HepG2 (cell line): ENCODE data around the gene HTR2A. TPM values are rescaled to one million over a fixed set of nuclear protein-coding genes. Genes with fewer than 3 reads are reported as not detected.

Experiments used
- ATAC-seq: fragments of 200-7000 bp; cut with Tn5 transposase; 3 replicates; pipeline ENCODE4 v1.9.1; 2020; ENCODE audit warnings: mild to moderate bottlenecking, moderate library complexity
- BruUV-seq: library from RNA; stranded (reverse); fragments of 400-500 nt; replicated peaks from 2 replicates; lab custom pipeline; 2021; lab: Mats Ljungman, UMichigan
- CTCF ChIA-PET: fragments of 300-600 bp; formaldehyde crosslinking; extraction: SDS; loops from one replicate; lab custom pipeline; 2021; ENCODE audit warnings: low total read pairs, inconsistent platforms, low intra/inter-chr PET ratio; lab: Yijun Ruan, JAX
- POLR2A ChIA-PET: fragments of 350-600 bp; sonication (Branson Sonifier 250); formaldehyde crosslinking; loops from one replicate; lab custom pipeline; 2020; ENCODE audit warnings: antibody characterized with exemption, inconsistent platforms; lab: Yijun Ruan, JAX
- DNase-seq: peaks from one replicate; pipeline ENCODE4 v3.0.0-alpha.2; 2015; ENCODE audit warnings: low spot score
- FAIRE-seq: peaks from 3 replicates; lab custom pipeline; 2011; peaks lifted over from hg19 to GRCh38; lab: Jason Lieb, UNC
- H2AFZ ChIP-seq: one replicate; pipeline ENCODE4 v1.6.1; 2011; ENCODE audit warnings: low read length, inconsistent platforms
- H3K27ac ChIP-seq: fragments of 300-600 bp; 3 replicates; pipeline ENCODE4 v1.8.0; 2011; ENCODE audit warnings: mixed run types, mild to moderate bottlenecking, mixed read lengths, low read length, inconsistent platforms; ENCODE audit not compliant: insufficient read depth; ENCODE audit errors: extremely low read length
- H3K27me3 ChIP-seq, 2 experiments: fragments of 200-600 bp in 1 of 2; 2 replicates in 1 of 2; 3 replicates in 1 of 2; pipeline versions ENCODE4 v1.6.0 to v1.8.0; 2011; ENCODE audit warnings: low read length in 2 of 2, mild to moderate bottlenecking in 2 of 2, moderate library complexity in 2 of 2, inconsistent platforms in 1 of 2; ENCODE audit not compliant: insufficient read depth in 2 of 2, control insufficient read depth in 1 of 2
- H3K36me3 ChIP-seq, 2 experiments: fragments of 200-600 bp in 1 of 2; replicated peaks in 1 of 2; 2 replicates in 1 of 2; 3 replicates in 1 of 2; pipeline versions ENCODE4 v1.5.1 to v1.8.0; 2011; ENCODE audit warnings: low read length in 2 of 2, inconsistent platforms in 1 of 2; ENCODE audit not compliant: insufficient read depth in 2 of 2, control insufficient read depth in 1 of 2
- H3K4me1 ChIP-seq: 2 replicates; pipeline ENCODE4 v1.5.1; 2012; ENCODE audit warnings: low read length, inconsistent platforms; ENCODE audit not compliant: insufficient read depth
- H3K4me2 ChIP-seq: 2 replicates; pipeline ENCODE4 v1.6.0; 2011; ENCODE audit warnings: low read depth, low read length, inconsistent platforms
- H3K4me3 ChIP-seq, 3 experiments: fragments of 200-600 bp in 1 of 3; sonication (generic), shearing (Covaris generic) in 1 of 3; replicated peaks in 1 of 3; 2 replicates each; pipeline ENCODE4 v1.5.1; 2011 to 2016; ENCODE audit warnings: low read length in 3 of 3, inconsistent platforms in 2 of 3, low read depth in 2 of 3, mild to moderate bottlenecking in 2 of 3, control low read depth in 1 of 3, mixed read lengths in 1 of 3; ENCODE audit not compliant: insufficient read depth in 1 of 3
- H3K79me2 ChIP-seq: one replicate; pipeline ENCODE4 v1.6.1; 2011; ENCODE audit warnings: low read length, inconsistent platforms; ENCODE audit not compliant: insufficient read depth
- H3K9ac ChIP-seq: 2 replicates; pipeline ENCODE4 v1.6.0; 2011; ENCODE audit warnings: mild to moderate bottlenecking, low read depth, low read length, inconsistent platforms; ENCODE audit not compliant: insufficient read depth
- H3K9me3 ChIP-seq: 2 replicates; pipeline ENCODE4 v1.5.1; 2012; ENCODE audit warnings: mild to moderate bottlenecking, low read length
- H4K20me1 ChIP-seq: 2 replicates; pipeline ENCODE4 v1.6.0; 2011; ENCODE audit warnings: inconsistent platforms, mild to moderate bottlenecking, low read length, moderate library complexity; ENCODE audit not compliant: insufficient read depth
- NFE2L2 ChIP-seq: fragments of 150-350 bp; IDR thresholded peaks from 2 replicates; pipeline ENCODE4 v1.6.1; 2014; ENCODE audit warnings: low read length
- SP4 ChIP-seq: sonication (generic); formaldehyde crosslinking; IDR thresholded peaks from 2 replicates; pipeline ENCODE4 v1.8.1; 2023; ENCODE audit warnings: mild to moderate bottlenecking, missing genetic modification reagents
- TSC22D2 ChIP-seq: sonication (generic); formaldehyde crosslinking; IDR thresholded peaks from 2 replicates; pipeline ENCODE4 v1.5.1; 2020; ENCODE audit warnings: missing genetic modification reagents, mild to moderate bottlenecking, borderline replicate concordance
- ZMYM3 ChIP-seq: sonication (generic); formaldehyde crosslinking; IDR thresholded peaks from 2 replicates; pipeline ENCODE4 v1.5.1; 2020; ENCODE audit warnings: mild to moderate bottlenecking, missing genetic modification reagents
- ZNF30 ChIP-seq: sonication (generic); formaldehyde crosslinking; IDR thresholded peaks from 2 replicates; pipeline ENCODE4 v1.5.0; 2020; ENCODE audit warnings: mild to moderate bottlenecking, missing genetic modification reagents
- ZNF354B ChIP-seq: sonication (generic); formaldehyde crosslinking; IDR thresholded peaks from 2 replicates; pipeline ENCODE4 v1.8.0; 2022; ENCODE audit warnings: mild to moderate bottlenecking, missing genetic modification reagents
- WGBS: methylation state at CpG from one replicate; pipeline ENCODE4 v1.1.6; 2017; ENCODE audit warnings: low lambda C conversion rate; 5-methylcytosine and 5-hydroxymethylcytosine counted together
- in situ Hi-C: cut with HindIII; loops from 2 replicates; pipeline ENCODE4 v1.10.0; 2017; ENCODE audit warnings: low pct_unique_long_range_greater_than_20kb; ENCODE audit not compliant: extremely low pct_ligation_motif_present
- intact Hi-C: fragments of 100-400 bp; cut with micrococcal nuclease; formaldehyde crosslinking; loops from one replicate; pipeline ENCODE4 v1.10.0; 2022; ENCODE audit not compliant: unreplicated experiment
- polyA plus RNA-seq, 8 experiments: library from polyadenylated mRNA; depleted of rRNA in 3 of 8; stranded (reverse) in 7 of 8; unstranded in 1 of 8; fragments of >200 nt; fragmentation: Illumina TruSeq in 4 of 8; extraction: Trizol in 4 of 8; gene quantifications; 2 replicates each; pipeline versions ENCODE4 v1.2.1 to v1.2.3, GENCODE V29; 2011 to 2016; ENCODE audit warnings: low read depth in 4 of 8, missing spikeins in 1 of 8, mixed read lengths in 1 of 8; ENCODE audit not compliant: insufficient read depth in 1 of 8
- total RNA-seq, 5 experiments: library from RNA; depleted of rRNA; stranded (reverse); fragments of >200 nt; fragmentation: Illumina TruSeq; extraction: Trizol; gene quantifications; 2 replicates each; pipeline ENCODE4 v1.2.3, GENCODE V29; 2016; ENCODE audit warnings: low read depth in 1 of 5
- TF ChIP-seq, protein P1 (sequence below): sonication (generic); formaldehyde crosslinking; IDR thresholded peaks from 2 replicates; pipeline ENCODE4 v1.4.0; 2020; ENCODE audit warnings: missing genetic modification reagents, mild to moderate bottlenecking, borderline replicate concordance

HTR2A gene
- total and polyA plus RNA-seq, 2 of the 13 experiments (the other 11 are each of a cell fraction or from before 2014, with no cell fraction given): not detected

DNA sequence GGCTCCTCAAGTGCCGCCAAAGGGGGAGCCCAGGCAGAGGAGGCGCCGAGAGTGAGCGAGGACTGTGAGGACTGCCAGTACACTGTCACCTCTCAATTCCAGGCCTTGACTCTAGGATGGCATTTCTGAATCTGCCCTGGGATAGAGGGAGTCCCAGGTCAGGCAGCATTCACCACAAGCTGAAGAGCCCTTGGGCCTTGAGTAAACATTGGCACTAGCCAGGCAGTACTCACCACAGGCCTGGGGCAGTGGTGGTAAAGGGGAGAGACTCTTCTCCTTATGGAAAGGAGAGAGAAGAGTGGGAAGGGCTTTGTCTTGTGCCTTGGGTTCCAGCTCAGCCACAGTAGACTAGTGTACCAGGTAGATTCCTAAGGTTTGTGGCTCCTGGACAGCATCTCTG is 39.7 kb upstream of the HTR2A start:
- Histone ChIP-seq H2AFZ (no peak overlapping the region), H3K27ac (no peak overlapping the region), H4K20me1 (no peaks in the 10 kb centered on the region), H3K9me3 (0 out of 2 replicates have a peak, but pooled peaks cover 6% of the 10 kb centered on the region), H3K4me3 (no peak overlapping the region), H3K36me3 (no peaks in the 10 kb centered on the region), H3K79me2 (no peaks in the 10 kb centered on the region), H3K4me2 (no peak overlapping the region), H3K9ac (no peak overlapping the region), H3K4me1 (no peaks in the 10 kb centered on the region), H3K27me3 (no peaks in the 10 kb centered on the region)
- CTCF ChIA-PET: no interaction called here
- DNase-seq (no peak), FAIRE-seq (no peak), ATAC-seq (no peak)
- TF ChIP-seq TSC22D2 (no peak), NFE2L2 (no peak), SP4 (CRISPR knock-in tag) (no peak), ZNF30 (CRISPR knock-in tag) (no peak), ZMYM3 (CRISPR knock-in tag) (no peak), ZNF354B (CRISPR knock-in tag) (no peak)
- TF ChIP-seq, protein P1, sequence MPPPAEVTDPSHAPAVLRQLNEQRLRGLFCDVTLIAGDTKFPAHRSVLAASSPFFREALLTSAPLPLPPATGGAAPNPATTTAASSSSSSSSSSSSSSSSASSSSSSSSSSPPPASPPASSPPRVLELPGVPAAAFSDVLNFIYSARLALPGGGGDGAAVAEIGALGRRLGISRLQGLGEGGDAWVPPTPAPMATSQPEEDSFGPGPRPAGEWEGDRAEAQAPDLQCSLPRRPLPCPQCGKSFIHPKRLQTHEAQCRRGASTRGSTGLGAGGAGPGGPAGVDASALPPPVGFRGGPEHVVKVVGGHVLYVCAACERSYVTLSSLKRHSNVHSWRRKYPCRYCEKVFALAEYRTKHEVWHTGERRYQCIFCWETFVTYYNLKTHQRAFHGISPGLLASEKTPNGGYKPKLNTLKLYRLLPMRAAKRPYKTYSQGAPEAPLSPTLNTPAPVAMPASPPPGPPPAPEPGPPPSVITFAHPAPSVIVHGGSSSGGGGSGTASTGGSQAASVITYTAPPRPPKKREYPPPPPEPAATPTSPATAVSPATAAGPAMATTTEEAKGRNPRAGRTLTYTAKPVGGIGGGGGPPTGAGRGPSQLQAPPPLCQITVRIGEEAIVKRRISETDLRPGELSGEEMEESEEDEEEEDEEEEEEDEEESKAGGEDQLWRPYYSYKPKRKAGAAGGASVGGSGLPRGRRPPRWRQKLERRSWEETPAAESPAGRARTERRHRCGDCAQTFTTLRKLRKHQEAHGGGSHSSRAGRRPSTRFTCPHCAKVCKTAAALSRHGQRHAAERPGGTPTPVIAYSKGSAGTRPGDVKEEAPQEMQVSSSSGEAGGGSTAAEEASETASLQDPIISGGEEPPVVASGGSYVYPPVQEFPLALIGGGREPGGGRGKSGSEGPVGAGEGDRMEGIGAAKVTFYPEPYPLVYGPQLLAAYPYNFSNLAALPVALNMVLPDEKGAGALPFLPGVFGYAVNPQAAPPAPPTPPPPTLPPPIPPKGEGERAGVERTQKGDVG (CRISPR knock-in tag): no peak
- 46% methylated on average over 4 of the region's 4 CpGs for WGBS
- BruUV-seq: no TSS peak
- POLR2A ChIA-PET: no interaction called here
- intact Hi-C loops (no loop called here), in situ Hi-C loops (no loop called here)
